Mucosa of descending colon (tissue), 3 donors: ENCODE data around the gene MUSTN1. TPM values are rescaled to one million over a fixed set of nuclear protein-coding genes. Genes with fewer than 3 reads are reported as not detected.

Experiments
- ATAC-seq: fragments of 200-7000 bp; cut with Tn5 transposase; one replicate; pipeline ENCODE4 v1.9.1; 2020; ENCODE audit warnings: mild to moderate bottlenecking, moderate library complexity
- DNase-seq, 3 donors: peaks; one replicate each; pipeline ENCODE4 v3.0.0-alpha.2; 2020
- H3K36me3 ChIP-seq: fragments of 200-600 bp; one replicate; pipeline ENCODE4 v1.8.0; 2021; ENCODE audit warnings: low read depth, mild to moderate bottlenecking
- H3K4me1 ChIP-seq: fragments of 200-600 bp; one replicate; pipeline ENCODE4 v1.8.0; 2021; ENCODE audit warnings: low read depth, mild to moderate bottlenecking
- H3K4me3 ChIP-seq: fragments of 200-600 bp; one replicate; pipeline ENCODE4 v1.8.0; 2021; ENCODE audit warnings: mild to moderate bottlenecking
- H3K9me3 ChIP-seq: fragments of 200-600 bp; one replicate; pipeline ENCODE4 v1.8.0; 2021; ENCODE audit warnings: mild to moderate bottlenecking
- intact Hi-C, 2 donors: fragments of 100-400 bp; cut with DNase I in 1 of 2; cut with micrococcal nuclease in 1 of 2; formaldehyde crosslinking; loops; one replicate each; pipeline versions ENCODE4 v1.11.0 to v1.11.1; 2022; cut with DNase I, micrococcal nuclease
- microRNA-seq: library from miRNA; unstranded; fragments of <30 nt; microRNA quantifications from one replicate; pipeline ENCODE4, GENCODE V29; 2019
- total RNA-seq, 3 donors: library from RNA; stranded (reverse); fragmentation: NEBNext Ultra II Directional in 2 of 3; extraction: Animal tissue kit (Norgen Biotek cat#: 25700) in 2 of 3; gene quantifications; one replicate each; pipeline versions ENCODE4 v1.2.1 to v1.2.4, GENCODE V29; 2021 to 2023
- TF ChIP-seq, protein P1 (sequence below): fragments of 200-600 bp; IDR thresholded peaks from one replicate; pipeline ENCODE4 v1.8.0; 2022; ENCODE audit warnings: antibody characterized with exemption, mild to moderate bottlenecking
- donor health status: DM: no; HTN: no; CAD: no; lungs with moderate emphysema.
- donor health status: DM: no; HTN: no; CAD: no.
- donor health status: DM: no; HTN: yes; CAD: no.

Gene MUSTN1
- total RNA-seq, 3 donors from 2014 or later, result 1.9 to 5.3 (median 4.0) TPM

DNA sequence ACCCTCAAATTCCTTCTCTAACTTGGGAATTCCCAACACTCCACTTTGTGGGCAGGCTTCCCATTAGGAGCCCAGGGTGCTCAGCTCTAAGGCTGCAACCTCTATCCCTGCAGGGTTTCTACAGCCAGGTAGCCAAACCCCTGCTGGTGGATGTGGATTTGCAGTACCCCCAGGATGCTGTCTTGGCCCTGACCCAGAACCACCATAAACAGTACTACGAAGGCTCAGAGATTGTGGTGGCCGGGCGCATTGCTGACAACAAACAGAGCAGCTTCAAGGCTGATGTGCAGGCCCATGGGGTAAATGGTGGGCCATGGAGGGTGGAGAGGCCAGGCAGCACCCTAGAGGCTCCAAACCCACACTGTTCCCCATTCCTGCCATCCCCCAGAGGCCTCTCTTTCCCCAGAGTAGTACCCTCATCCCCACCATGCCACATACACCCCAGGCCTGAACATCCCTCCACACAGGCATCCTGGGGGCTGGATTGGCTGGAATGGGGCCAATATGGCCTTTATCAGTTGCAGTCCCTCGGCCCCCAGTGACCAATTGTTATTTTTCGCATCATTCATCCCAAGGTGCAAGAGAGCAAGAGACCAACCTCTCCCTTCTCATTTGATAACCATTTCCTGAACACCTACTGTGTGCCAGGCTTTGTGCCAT is 49.8 kb downstream of the MUSTN1 start:
- H3K36me3 ChIP-seq, result no peaks in the 10 kb centered on the region
- TF ChIP-seq, protein P1, sequence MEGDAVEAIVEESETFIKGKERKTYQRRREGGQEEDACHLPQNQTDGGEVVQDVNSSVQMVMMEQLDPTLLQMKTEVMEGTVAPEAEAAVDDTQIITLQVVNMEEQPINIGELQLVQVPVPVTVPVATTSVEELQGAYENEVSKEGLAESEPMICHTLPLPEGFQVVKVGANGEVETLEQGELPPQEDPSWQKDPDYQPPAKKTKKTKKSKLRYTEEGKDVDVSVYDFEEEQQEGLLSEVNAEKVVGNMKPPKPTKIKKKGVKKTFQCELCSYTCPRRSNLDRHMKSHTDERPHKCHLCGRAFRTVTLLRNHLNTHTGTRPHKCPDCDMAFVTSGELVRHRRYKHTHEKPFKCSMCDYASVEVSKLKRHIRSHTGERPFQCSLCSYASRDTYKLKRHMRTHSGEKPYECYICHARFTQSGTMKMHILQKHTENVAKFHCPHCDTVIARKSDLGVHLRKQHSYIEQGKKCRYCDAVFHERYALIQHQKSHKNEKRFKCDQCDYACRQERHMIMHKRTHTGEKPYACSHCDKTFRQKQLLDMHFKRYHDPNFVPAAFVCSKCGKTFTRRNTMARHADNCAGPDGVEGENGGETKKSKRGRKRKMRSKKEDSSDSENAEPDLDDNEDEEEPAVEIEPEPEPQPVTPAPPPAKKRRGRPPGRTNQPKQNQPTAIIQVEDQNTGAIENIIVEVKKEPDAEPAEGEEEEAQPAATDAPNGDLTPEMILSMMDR, result no peak
- ATAC-seq (no peak), DNase-seq (peak in 1 of 3 donors; percentile 15)
- no peaks in the 10 kb centered on the region for H3K9me3 ChIP-seq
- no peaks in the 10 kb centered on the region for H3K4me1 ChIP-seq
- no peak overlapping the region for H3K4me3 ChIP-seq
- intact Hi-C loops, result no loop called here

GRCh38 chr3:52784021-52784621 is 50.7 kb downstream of the MUSTN1 start:
- H3K4me3 ChIP-seq, result no peak overlapping the region
- DNase-seq, result peak in 1 of 3 donors; percentile 17
- no peaks in the 10 kb centered on the region for H3K36me3 ChIP-seq
- no peak for ATAC-seq
- no peaks in the 10 kb centered on the region for H3K9me3 ChIP-seq
- intact Hi-C loops, result no loop called here
- TF ChIP-seq, protein P1, result no peak
- no peaks in the 10 kb centered on the region for H3K4me1 ChIP-seq

DNA sequence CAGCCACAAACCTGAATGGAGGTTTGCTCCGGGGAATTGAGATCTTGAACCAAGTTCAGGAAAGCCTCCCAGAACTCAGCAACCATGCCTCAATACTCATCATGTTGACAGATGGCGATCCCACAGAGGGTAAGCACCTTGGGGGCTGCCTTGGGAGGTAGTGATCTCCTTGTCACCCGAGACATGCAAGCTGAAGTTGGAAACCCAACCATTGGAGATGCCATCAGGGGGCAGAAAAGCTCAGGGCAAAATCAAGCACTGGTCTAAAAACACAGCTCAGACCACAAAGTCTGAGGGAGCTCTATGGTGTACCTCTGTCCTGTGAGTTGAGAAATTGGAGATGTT is 51.6 kb downstream of the MUSTN1 start:
- H3K36me3 ChIP-seq, result no peaks in the 10 kb centered on the region
- intact Hi-C loops, result no loop called here
- DNase-seq (no peak), ATAC-seq (no peak)
- TF ChIP-seq, protein P1, result no peak
- no peak overlapping the region for H3K4me3 ChIP-seq
- no peaks in the 10 kb centered on the region for H3K4me1 ChIP-seq
- H3K9me3 ChIP-seq, result no peaks in the 10 kb centered on the region

Small RNA genes within 50 kb of the gene (microRNA-seq; reads per million reads assigned to microRNA genes)
- gene MIR8064, result not detected

Other genes starting within 250 kb of the MUSTN1 start
- gene PBRM1, start 149.1 kb downstream of the MUSTN1 start, total RNA-seq, result 10 to 100 TPM; 48.5 to 86.1 (median 56.8) TPM
- 10 to 100 TPM; 39.2 to 54.4 (median 47.7) TPM for gene GNL3, start 149.0 kb downstream of the MUSTN1 start, total RNA-seq
- 10 to 100 TPM; 24.4 to 36.0 (median 30.7) TPM for gene GLT8D1, start 129.2 kb downstream of the MUSTN1 start, total RNA-seq
- gene SPCS1, start 128.9 kb downstream of the MUSTN1 start, total RNA-seq, result 100 to 1,000 TPM in 1 of 3 donors, 10 to 100 TPM in 2; 61.0 to 105 (median 80.4) TPM
- 10 to 100 TPM; 19.9 to 33.9 (median 20.2) TPM for gene NEK4, start 64.1 kb downstream of the MUSTN1 start, total RNA-seq
- not detected for gene ITIH1, start 57.4 kb downstream of the MUSTN1 start, total RNA-seq
- gene ITIH3, start 40.2 kb downstream of the MUSTN1 start, total RNA-seq, result 1 to 10 TPM in 1 of 3 donors, under 1 TPM in 2; 0.72 to 1.4 (median 0.89) TPM
- gene ITIH4, start 4.3 kb downstream of the MUSTN1 start, total RNA-seq, result 1 to 10 TPM; 1.9 to 6.0 (median 4.3) TPM
- gene STIMATE, start 62.5 kb upstream of the MUSTN1 start, total RNA-seq, result 10 to 100 TPM in 2 of 3 donors, 1 to 10 TPM in 1; 9.3 to 14.8 (median 11.1) TPM
- gene SFMBT1, start 211.1 kb upstream of the MUSTN1 start, total RNA-seq, result 10 to 100 TPM; 19.7 to 22.8 (median 19.8) TPM